Mesenchymal stem cell (in vitro differentiated cells and primary cell): ENCODE measurements around the gene C11orf91.
A peak's percentile ranks its signal among the peaks of the same experiment; 100 is the strongest.

ENCODE experiments used
- DNase-seq: peaks from one replicate; pipeline ENCODE4 v3.0.0-alpha.2; 2013
- H2AFZ ChIP-seq: one replicate; pipeline ENCODE4 v1.6.1; 2013; ENCODE audit warnings: low read depth, mild to moderate bottlenecking, control low read depth, inconsistent platforms, low read length, moderate library complexity
- H2AK5ac ChIP-seq: 2 replicates; pipeline ENCODE4 v1.6.1; 2013; ENCODE audit warnings: low read length, moderate library complexity, mild to moderate bottlenecking, inconsistent platforms; ENCODE audit not compliant: severe bottlenecking
- H2BK120ac ChIP-seq: one replicate; pipeline ENCODE4 v1.6.1; 2013; ENCODE audit warnings: low read depth, mild to moderate bottlenecking, inconsistent platforms, low read length, moderate library complexity
- H2BK12ac ChIP-seq, 2 experiments: one replicate each; pipeline ENCODE4 v1.6.1; 2013; ENCODE audit warnings: inconsistent platforms in 2 of 2, low read length in 2 of 2, mild to moderate bottlenecking in 2 of 2, moderate library complexity in 2 of 2, control low read depth in 1 of 2
- H2BK15ac ChIP-seq: one replicate; pipeline ENCODE4 v1.6.1; 2013; ENCODE audit warnings: mild to moderate bottlenecking, low read depth, inconsistent platforms; ENCODE audit not compliant: poor library complexity, severe bottlenecking
- H2BK5ac ChIP-seq: 2 replicates; pipeline ENCODE4 v1.6.1; 2013; ENCODE audit warnings: low read depth, mild to moderate bottlenecking, low read length, control low read depth, inconsistent platforms; ENCODE audit not compliant: poor library complexity, severe bottlenecking
- H3K14ac ChIP-seq, 2 experiments: one replicate each; pipeline ENCODE4 v1.6.1; 2013; ENCODE audit warnings: inconsistent platforms in 2 of 2, low read length in 2 of 2, control low read depth in 1 of 2, mild to moderate bottlenecking in 1 of 2, moderate library complexity in 1 of 2
- H3K18ac ChIP-seq, 2 experiments: one replicate each; pipeline ENCODE4 v1.6.1; 2013; ENCODE audit warnings: inconsistent platforms in 2 of 2, low read length in 2 of 2, control low read depth in 1 of 2, low read depth in 1 of 2, mild to moderate bottlenecking in 1 of 2
- H3K23ac ChIP-seq, 2 experiments: one replicate each; pipeline ENCODE4 v1.6.1; 2013; ENCODE audit warnings: inconsistent platforms in 2 of 2, low read length in 2 of 2, mild to moderate bottlenecking in 2 of 2, moderate library complexity in 2 of 2, control low read depth in 1 of 2
- H3K27ac ChIP-seq: 2 replicates; pipeline ENCODE4 v1.5.1; 2013; ENCODE audit warnings: mild to moderate bottlenecking, moderate library complexity, low read length, control low read depth, inconsistent platforms; ENCODE audit not compliant: poor library complexity, severe bottlenecking
- H3K27me3 ChIP-seq, 2 experiments: 2 replicates each; pipeline versions ENCODE4 v1.6.1 to v1.7.0; 2013; ENCODE audit warnings: low read length in 2 of 2, mild to moderate bottlenecking in 2 of 2, moderate library complexity in 2 of 2, control low read depth in 1 of 2, inconsistent platforms in 1 of 2; ENCODE audit not compliant: control insufficient read depth in 1 of 2, insufficient read depth in 1 of 2
- H3K36me3 ChIP-seq, 2 experiments: 2 replicates each; pipeline versions ENCODE4 v1.6.1 to v1.7.0; 2013; ENCODE audit warnings: low read length in 2 of 2, control low read depth in 1 of 2, inconsistent platforms in 1 of 2, low read depth in 1 of 2, mild to moderate bottlenecking in 1 of 2; ENCODE audit not compliant: insufficient read depth in 2 of 2, control insufficient read depth in 1 of 2
- H3K4ac ChIP-seq, 2 experiments: one replicate each; pipeline ENCODE4 v1.6.1; 2013; ENCODE audit warnings: inconsistent platforms in 2 of 2, low read length in 2 of 2, mild to moderate bottlenecking in 2 of 2, moderate library complexity in 2 of 2, control low read depth in 1 of 2, low read depth in 1 of 2
- H3K4me1 ChIP-seq: 2 replicates; pipeline ENCODE4 v1.6.1; 2013; ENCODE audit warnings: low read depth, low read length, control low read depth; ENCODE audit not compliant: control insufficient read depth, insufficient read depth
- H3K4me2 ChIP-seq: 2 replicates; pipeline ENCODE4 v1.6.1; 2013; ENCODE audit warnings: low read length, mild to moderate bottlenecking, inconsistent platforms; ENCODE audit not compliant: poor library complexity, severe bottlenecking
- H3K4me3 ChIP-seq, 2 experiments: 2 replicates each; pipeline versions ENCODE4 v1.5.1 to v1.7.0; 2013; ENCODE audit warnings: low read length in 2 of 2, mild to moderate bottlenecking in 2 of 2, control low read depth in 1 of 2, low read depth in 1 of 2; ENCODE audit not compliant: insufficient read depth in 1 of 2
- H3K79me1 ChIP-seq: replicated peaks from 2 replicates; pipeline ENCODE4 v1.6.1; 2013; ENCODE audit warnings: mild to moderate bottlenecking, control low read depth, low read length, inconsistent platforms; ENCODE audit not compliant: poor library complexity, severe bottlenecking
- H3K9ac ChIP-seq: 2 replicates; pipeline ENCODE4 v1.7.0; 2013; ENCODE audit warnings: mild to moderate bottlenecking, low read length, moderate library complexity
- H3K9me3 ChIP-seq: 2 replicates; pipeline ENCODE4 v1.7.0; 2013; ENCODE audit warnings: mild to moderate bottlenecking, low read length; ENCODE audit not compliant: control insufficient read depth
- H4K8ac ChIP-seq: one replicate; pipeline ENCODE4 v1.6.1; 2013; ENCODE audit warnings: inconsistent platforms, mild to moderate bottlenecking, low read length, moderate library complexity
- H4K91ac ChIP-seq: one replicate; pipeline ENCODE4 v1.6.1; 2013; ENCODE audit warnings: mild to moderate bottlenecking, low read length, inconsistent platforms
- WGBS: methylation state at CpG from one replicate; pipeline ENCODE4 v1.1.7; 2013; ENCODE audit warnings: mixed read lengths; 5-methylcytosine and 5-hydroxymethylcytosine counted together

Gene C11orf91

GRCh38 chr11:33696411-33696810 lies 4.2 kb downstream of the C11orf91 start:
- H2BK15ac ChIP-seq: no peak overlapping the region
- no peak for DNase-seq
- no peaks in the 10 kb centered on the region for H3K9me3 ChIP-seq
- no peak overlapping the region for H3K14ac ChIP-seq
- H3K27me3 ChIP-seq: no peaks in the 10 kb centered on the region
- H2AFZ ChIP-seq: no peak overlapping the region
- no peaks in the 10 kb centered on the region for H3K79me1 ChIP-seq
- no peaks in the 10 kb centered on the region for H3K36me3 ChIP-seq
- H4K91ac ChIP-seq: no peak overlapping the region
- no peak overlapping the region for H3K4me3 ChIP-seq
- no peak overlapping the region for H3K9ac ChIP-seq
- peak overlapping the region; percentile 37 for H2AK5ac ChIP-seq
- H2BK12ac ChIP-seq: no peak overlapping the region
- H3K27ac ChIP-seq: no peak overlapping the region
- H2BK120ac ChIP-seq: no peak overlapping the region
- H3K4ac ChIP-seq: no peak overlapping the region
- 93% methylated on average over 5 of the region's 5 CpGs for WGBS
- H3K4me1 ChIP-seq: peaks cover 23% of the 10 kb centered on the region
- peak overlapping the region in 1 of 2 experiments; percentile 11 for H3K23ac ChIP-seq
- H4K8ac ChIP-seq: no peak overlapping the region
- no peak overlapping the region for H3K4me2 ChIP-seq
- no peak overlapping the region for H2BK5ac ChIP-seq
- H3K18ac ChIP-seq: no peak overlapping the region

- H3K14ac ChIP-seq: no peak overlapping the region
- WGBS: 96% methylated on average over 4 of the region's 4 CpGs
- no peak overlapping the region for H2BK15ac ChIP-seq
- no peak overlapping the region for H4K8ac ChIP-seq
- H2BK120ac ChIP-seq: no peak overlapping the region
- peak overlapping the region; percentile 54 for H2AK5ac ChIP-seq
- no peak overlapping the region for H3K9ac ChIP-seq
- no peak for DNase-seq
- H3K27me3 ChIP-seq: no peaks in the 10 kb centered on the region
- no peak overlapping the region for H3K23ac ChIP-seq
- H2BK5ac ChIP-seq: no peak overlapping the region
- no peak overlapping the region for H4K91ac ChIP-seq
- no peaks in the 10 kb centered on the region for H3K9me3 ChIP-seq
- H3K18ac ChIP-seq: peak overlapping the region in 1 of 2 experiments; percentile 29
- H3K4me1 ChIP-seq: peaks cover 30% of the 10 kb centered on the region
- no peaks in the 10 kb centered on the region for H3K36me3 ChIP-seq
- H2AFZ ChIP-seq: no peak overlapping the region
- H3K27ac ChIP-seq: no peak overlapping the region
- no peak overlapping the region for H3K4me3 ChIP-seq
- H3K4me2 ChIP-seq: no peak overlapping the region
- peak overlapping the region in 1 of 2 experiments; percentile 38 for H3K4ac ChIP-seq
- no peak overlapping the region for H2BK12ac ChIP-seq
- no peaks in the 10 kb centered on the region for H3K79me1 ChIP-seq
These were observed 5.5 kb downstream of the C11orf91 start for GRCh38 chr11:33695051-33695566.

- Histone ChIP-seq H2BK120ac (no peak overlapping the region), H3K4me1 (peaks cover 31% of the 10 kb centered on the region), H2BK15ac (no peak overlapping the region), H2AFZ (no peak overlapping the region), H4K91ac (peak overlapping the region; percentile 47), H3K27me3 (no peaks in the 10 kb centered on the region), H3K23ac (no peak overlapping the region), H3K9me3 (no peaks in the 10 kb centered on the region), H3K9ac (no peak overlapping the region), H2BK12ac (peak overlapping the region in 1 of 2 experiments; percentile 89), H3K4me2 (no peak overlapping the region), H3K18ac (peak overlapping the region in 1 of 2 experiments; percentile 71), H3K27ac (no peak overlapping the region), H2BK5ac (no peak overlapping the region), H2AK5ac (peak overlapping the region; percentile 62), H3K4me3 (no peak overlapping the region), H3K4ac (peak overlapping the region in 1 of 2 experiments; percentile 7), H3K36me3 (no peaks in the 10 kb centered on the region), H4K8ac (no peak overlapping the region), H3K79me1 (no peaks in the 10 kb centered on the region), H3K14ac (no peak overlapping the region)
- no peak for DNase-seq
- 98% methylated on average over 2 of the region's 4 CpGs for WGBS
These were observed 6.1 kb downstream of the C11orf91 start for GRCh38 chr11:33694346-33695050.

- H3K27ac ChIP-seq: peak overlapping the region; percentile 86
- DNase-seq: no peak
These were observed 8.1 kb downstream of the C11orf91 start for GRCh38 chr11:33692541-33692940.

More at GRCh38 chr11:33692541-33692940, 8.1 kb downstream of the C11orf91 start:
- H2BK12ac ChIP-seq: peak overlapping the region in 1 of 2 experiments; percentile 26
- WGBS: 84% methylated on average over 2 of the region's 5 CpGs
- no peaks in the 10 kb centered on the region for H3K27me3 ChIP-seq
- no peaks in the 10 kb centered on the region for H3K36me3 ChIP-seq
- no peak overlapping the region for H3K4ac ChIP-seq
- peak overlapping the region; percentile 90 for H2BK5ac ChIP-seq
- H3K9ac ChIP-seq: peak overlapping the region; percentile 88
- H2AK5ac ChIP-seq: peak overlapping the region; percentile 35
- H2BK15ac ChIP-seq: no peak overlapping the region
- peak overlapping the region; percentile 37 for H2BK120ac ChIP-seq
- no peak overlapping the region for H3K23ac ChIP-seq
- peak overlapping the region in 1 of 2 experiments; percentile 1 for H3K14ac ChIP-seq
- H4K8ac ChIP-seq: no peak overlapping the region
- no peaks in the 10 kb centered on the region for H3K79me1 ChIP-seq
- peak overlapping the region; percentile 64 for H4K91ac ChIP-seq
- H3K4me1 ChIP-seq: peaks cover 35% of the 10 kb centered on the region
- peak overlapping the region in 1 of 2 experiments; percentile 1 for H3K18ac ChIP-seq
- H2AFZ ChIP-seq: no peak overlapping the region
- peak overlapping the region; percentile 9 for H3K4me2 ChIP-seq
- H3K4me3 ChIP-seq: peak overlapping the region in 1 of 2 experiments; percentile 59
- H3K9me3 ChIP-seq: no peaks in the 10 kb centered on the region
